DMS114 treated with DMSO at 0.1 percent for 48 hours (cell line): ENCODE results near the gene ALPI.

Experiments used
- DNase-seq: peaks from one replicate; lab custom pipeline; 2025; ENCODE audit not compliant: unreplicated experiment; lab: John Stamatoyannopoulos, UW

ALPI gene

GRCh38 chr2:232496501-232497270 is 40.7 kb downstream of the ALPI start:
- DNase-seq = no peak

- no peak for DNase-seq
Observed at GRCh38 chr2:232497348-232497747, 41.4 kb downstream of the ALPI start.

- no peak for DNase-seq
Observed at GRCh38 chr2:232498452-232498851, 42.5 kb downstream of the ALPI start.

GRCh38 chr2:232501331-232501771 is 45.4 kb downstream of the ALPI start:
- DNase-seq = no peak

GRCh38 chr2:232501794-232502390 is 45.9 kb downstream of the ALPI start:
- no peak for DNase-seq

GRCh38 chr2:232502511-232502910 is 46.6 kb downstream of the ALPI start:
- DNase-seq = no peak

- no peak for DNase-seq
Observed at GRCh38 chr2:232502911-232503808, 47.2 kb downstream of the ALPI start.

GRCh38 chr2:232503809-232504323 is 47.9 kb downstream of the ALPI start:
- DNase-seq = no peak

- DNase-seq = no peak
Observed at GRCh38 chr2:232504438-232504837, 48.5 kb downstream of the ALPI start.

GRCh38 chr2:232505856-232506255 is 49.9 kb downstream of the ALPI start:
- no peak for DNase-seq

- no peak for DNase-seq
Observed at GRCh38 chr2:232506709-232507108, 50.8 kb downstream of the ALPI start.

GRCh38 chr2:232508251-232508650 is 52.3 kb downstream of the ALPI start:
- no peak for DNase-seq
